T1000 (cell line): ENCODE measurements around the gene ASRGL1.

ENCODE experiments used
- DNase-seq: peaks from one replicate; lab custom pipeline; 2025; ENCODE audit warnings: mixed read lengths; lab: John Stamatoyannopoulos, UW

Gene ASRGL1

DNA sequence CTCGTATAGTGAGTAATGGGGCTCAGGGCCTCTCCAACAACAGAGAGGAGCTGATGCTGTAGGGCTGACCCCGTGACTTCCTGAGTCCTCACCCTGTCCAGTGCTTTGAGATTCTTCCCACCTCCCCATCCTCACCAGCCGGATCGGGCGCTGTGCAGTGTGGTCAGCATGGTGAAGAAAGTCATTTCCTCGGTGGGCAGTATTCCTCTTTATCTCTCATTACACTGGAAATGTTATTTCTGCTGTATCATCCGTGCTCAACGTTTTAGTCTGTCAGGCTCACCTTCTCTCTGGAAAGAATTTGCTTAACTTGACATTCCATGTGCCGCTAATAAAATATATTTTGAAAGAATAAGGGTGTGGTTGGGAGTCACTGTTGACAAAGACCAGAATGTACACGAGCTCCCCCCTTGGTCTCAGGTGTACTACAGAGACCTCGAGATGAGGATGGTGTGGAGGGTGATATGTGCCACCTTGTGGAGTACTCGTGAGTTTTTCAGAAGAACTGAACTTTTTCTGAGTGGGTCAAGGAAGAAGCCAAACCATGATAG, 55.9 kb downstream of the ASRGL1 start:
- no peak for DNase-seq

DNA sequence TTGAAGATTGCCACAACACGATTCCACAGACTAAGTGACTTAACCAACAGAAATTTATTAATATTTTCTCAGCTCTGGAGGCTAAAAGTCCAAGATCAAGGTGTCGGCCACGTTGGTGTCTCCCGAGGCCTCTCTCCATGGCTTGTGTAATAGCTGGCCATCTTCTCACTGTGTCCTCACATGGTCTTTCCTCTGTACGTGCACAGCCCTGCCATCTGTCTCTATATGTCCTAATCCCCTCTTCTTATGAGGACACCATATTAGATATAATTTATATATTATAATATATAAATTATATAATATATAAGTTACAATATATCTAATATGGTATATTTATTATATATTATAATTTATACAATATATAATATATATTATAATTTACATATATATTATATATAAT, 56.5 kb downstream of the ASRGL1 start:
- no peak for DNase-seq

DNA sequence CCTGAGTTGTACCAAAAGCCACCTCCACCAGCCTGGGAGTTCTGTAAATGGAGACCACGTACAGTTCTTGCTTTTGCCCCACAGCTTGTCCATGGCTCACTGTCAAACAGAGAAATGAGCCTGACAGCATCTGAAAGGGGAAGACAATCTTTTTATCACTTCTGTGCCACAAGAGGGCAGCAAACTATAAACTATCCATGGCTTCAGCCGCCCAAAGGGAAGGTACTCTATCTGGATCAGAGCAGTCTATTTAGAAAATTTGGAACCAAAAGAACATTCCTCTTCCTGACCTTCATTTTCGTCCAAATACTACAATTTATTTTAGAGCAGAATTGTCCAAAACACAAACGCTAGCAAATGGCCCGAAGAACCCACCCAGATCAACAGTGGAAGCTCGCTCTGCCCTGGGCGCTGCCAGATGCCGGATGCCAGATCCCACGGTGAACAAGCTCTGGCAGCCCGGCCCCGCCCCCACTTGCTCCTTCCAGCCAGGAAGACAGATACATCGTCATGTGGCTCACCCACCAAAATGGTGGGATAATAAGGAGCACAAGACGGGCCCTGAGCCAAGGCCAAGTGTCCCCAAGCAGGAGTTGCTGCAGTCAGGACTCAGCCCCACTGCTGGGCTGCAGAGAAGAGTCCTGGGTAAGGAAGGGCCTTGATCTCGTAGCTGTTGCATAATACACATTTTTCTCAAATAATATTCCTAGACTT, 57.7 kb downstream of the ASRGL1 start:
- peak; percentile 71 for DNase-seq

DNA sequence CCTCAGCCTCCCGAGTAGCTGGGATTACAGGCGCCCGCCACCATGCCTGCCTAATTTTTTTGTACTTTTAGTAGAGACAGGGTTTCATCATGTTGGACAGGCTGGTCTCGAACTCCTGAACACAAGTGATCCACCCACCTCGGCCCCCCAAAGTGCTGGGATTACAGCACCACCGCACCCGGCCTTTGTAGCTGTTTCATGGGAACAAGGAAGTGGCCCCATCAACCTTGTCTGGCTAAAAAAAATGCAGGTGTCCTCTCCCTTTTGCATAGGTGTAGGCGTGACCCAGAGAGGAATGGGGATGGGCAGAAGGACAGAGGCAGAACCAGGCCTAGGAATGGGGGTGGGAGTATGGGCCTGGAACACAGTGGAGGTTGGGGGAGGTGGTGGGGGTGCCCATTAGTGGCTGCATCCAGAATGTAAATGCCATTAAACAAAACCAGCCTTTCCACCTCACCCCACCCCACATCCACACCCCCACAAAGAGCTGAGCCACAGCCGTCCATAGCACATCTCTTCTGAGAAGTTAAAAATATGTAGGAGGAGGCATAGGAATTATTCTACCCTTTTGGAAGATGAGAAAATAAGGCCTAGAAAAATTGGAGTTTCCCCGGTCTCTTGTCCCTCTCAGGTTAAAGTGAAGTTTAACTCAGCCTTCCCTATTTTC, 58.8 kb downstream of the ASRGL1 start:
- DNase-seq: no peak

DNA sequence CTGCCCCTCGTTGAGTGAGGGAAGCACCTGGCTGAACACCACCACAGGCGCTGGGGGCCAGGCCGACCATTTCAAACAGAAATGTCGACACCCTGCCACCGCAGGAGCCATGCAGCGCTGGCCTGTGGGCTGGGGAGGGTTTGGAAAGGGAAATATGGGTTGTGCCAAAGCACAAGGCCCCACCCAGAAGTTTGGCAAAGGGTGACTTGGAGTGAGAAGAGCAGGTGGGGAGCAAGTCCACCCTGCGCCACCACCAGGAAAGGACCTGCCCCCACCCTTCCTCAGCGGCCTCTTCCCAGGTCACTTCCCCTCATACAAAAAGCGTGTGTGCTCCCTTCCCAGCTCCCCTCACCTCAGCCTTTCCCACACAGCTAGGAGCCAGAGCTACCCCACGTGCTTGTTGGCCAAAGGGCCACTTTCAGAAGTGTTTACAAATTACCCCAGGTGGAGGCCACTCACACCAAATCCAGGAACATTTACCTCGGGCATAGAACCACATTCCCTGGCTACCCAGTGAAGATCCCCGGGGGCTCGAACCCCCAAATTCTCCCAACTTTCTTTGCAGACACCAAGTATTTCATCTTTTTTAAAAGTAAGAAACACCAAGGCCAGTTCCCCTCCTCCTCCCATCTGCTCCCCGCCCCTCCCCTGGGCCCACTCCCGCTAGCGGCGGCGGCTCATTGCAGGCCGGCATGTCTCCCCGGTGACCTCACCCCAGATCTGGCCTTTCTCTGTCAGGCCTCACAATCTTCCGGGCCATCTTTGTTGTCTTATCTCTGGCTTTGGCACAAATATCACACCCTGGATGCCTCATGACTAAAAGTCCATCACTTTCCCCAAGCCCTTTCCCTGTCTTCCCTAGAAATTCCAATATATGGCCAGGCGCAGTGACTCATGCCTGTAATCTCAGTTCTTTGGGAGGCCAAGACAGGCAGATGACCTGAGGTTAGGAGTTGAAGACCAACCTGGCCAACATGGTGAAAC, 61.1 kb downstream of the ASRGL1 start:
- DNase-seq: no peak

DNA sequence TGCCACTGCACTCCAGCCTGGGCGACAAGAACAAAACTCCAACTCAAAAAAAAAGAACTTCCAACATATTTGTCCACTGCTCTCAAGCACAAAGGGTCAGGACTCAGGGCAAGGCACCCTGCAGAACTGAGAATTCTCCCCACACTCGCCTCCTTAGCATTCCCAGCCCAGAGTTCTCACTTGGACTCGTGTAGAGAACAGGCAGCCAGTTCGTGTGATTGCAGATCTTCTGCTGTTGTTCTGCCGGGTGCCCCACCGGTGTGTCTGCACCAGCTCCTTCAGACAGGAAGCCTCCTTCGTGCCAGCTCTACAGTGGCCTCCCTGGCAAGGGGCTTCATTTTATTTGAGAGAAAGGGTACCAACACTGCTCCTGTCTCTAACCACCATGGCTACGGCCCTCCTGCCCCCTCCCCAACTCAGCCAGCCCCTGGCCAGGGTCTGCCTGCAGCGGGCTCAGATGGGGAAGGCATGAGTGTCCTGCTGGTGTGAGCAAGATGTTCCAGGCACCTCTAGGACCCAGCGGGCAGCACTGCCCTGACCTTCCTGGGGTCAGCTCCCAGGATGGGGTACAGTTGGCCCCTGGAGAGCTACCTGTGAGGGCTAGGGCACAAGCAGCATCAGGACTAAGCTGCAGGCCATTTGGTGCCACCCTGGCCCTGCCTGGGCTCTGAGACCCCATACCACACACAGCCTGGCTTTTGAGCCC, 62.1 kb downstream of the ASRGL1 start:
- DNase-seq: no peak

DNA sequence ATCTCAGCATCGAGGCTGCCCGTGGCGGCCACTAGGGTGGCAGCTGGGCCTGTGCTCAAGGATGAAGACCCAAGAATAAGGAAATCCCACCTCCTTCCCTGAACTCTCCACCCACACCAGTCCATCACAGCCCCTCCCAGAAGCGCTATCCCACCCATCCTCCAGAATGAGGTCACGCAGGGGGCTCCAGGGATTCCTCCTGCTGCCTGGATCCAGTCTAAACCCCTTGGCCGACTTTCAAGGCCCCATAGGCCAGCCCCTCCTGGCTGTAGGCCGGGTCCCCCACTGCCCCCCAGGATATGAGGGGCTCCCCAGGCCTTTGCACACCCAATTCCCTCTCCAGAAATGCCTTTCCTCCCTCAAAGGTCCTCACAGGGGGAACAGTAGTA, 62.6 kb downstream of the ASRGL1 start:
- no peak for DNase-seq

DNA sequence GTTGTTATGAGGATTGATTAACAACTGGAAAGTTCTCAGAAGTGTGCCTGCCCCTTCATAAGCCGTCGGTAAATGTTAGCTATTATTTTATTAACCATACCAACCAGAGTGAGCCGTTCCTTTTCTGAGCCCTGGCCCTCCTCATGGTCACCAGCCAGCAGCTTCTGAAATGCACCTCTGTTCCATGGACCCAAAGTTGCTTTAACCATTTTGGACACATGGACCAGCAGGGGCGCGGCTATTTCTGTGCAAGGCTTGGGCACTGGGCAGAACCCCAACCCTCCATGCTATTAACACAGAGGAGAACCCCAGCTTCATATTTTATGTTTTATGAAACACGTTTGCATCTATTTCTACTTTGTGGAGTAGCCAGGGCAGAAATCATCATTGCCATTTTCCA, 63.0 kb downstream of the ASRGL1 start:
- DNase-seq: no peak

DNA sequence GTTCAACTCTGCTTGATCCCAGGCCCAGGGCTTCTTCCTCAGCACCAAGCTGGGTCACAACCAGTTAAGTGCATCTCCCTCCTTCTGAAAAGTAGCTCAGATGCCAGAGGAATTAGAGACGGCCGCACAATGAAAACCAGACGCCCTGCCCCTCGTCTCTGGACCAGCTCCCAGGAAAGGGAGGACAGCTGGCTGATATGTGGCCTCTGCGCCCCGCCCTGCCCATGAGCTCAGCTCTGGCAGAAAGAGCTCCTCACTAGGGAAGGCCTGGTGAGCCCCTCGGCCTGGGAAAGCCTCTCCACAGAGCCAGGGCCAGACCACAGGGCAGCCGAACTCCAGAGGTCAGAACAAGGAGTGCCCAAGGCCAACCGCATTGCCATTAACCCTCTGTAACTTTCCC, 63.5 kb downstream of the ASRGL1 start:
- DNase-seq: no peak

DNA sequence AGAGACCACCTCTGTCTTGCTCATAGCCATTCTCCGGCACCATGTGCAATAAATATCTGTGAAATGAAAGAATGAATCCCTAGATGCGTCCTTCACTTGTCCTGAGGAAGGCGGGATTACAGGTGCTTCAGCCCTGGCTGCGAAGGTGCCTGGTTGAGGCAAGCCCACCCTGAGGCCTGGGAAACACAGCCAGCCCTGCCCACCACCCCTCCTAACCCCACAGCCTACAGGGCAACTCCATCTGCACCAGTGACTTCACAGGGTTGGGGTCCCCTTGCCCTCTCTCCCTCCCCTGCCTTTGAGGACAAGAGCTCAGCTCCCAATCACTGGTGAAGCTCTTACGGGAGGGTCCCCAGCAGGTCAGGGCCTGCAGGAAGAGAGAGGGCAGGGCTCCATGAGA, 64.1 kb downstream of the ASRGL1 start:
- no peak for DNase-seq

DNA sequence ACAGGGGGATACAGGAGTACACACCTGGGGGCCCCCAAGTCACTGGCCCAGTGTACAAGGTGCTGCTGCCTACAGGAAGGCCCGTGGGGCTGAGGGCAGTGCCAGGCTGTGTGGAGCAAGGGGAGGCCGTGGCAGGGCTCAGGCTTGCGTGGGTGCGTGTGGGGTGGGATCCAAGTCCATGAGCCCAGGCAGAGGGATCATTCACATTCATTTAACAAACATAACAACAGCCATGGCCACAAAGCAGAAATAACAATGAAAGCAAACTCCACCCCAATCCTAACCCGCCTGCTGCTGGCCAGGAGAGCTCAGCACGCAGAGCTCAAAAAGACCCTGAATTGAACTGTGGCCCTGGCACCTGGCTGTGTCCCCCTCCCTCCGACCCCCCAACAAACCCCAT, 64.6 kb downstream of the ASRGL1 start:
- DNase-seq: no peak

DNA sequence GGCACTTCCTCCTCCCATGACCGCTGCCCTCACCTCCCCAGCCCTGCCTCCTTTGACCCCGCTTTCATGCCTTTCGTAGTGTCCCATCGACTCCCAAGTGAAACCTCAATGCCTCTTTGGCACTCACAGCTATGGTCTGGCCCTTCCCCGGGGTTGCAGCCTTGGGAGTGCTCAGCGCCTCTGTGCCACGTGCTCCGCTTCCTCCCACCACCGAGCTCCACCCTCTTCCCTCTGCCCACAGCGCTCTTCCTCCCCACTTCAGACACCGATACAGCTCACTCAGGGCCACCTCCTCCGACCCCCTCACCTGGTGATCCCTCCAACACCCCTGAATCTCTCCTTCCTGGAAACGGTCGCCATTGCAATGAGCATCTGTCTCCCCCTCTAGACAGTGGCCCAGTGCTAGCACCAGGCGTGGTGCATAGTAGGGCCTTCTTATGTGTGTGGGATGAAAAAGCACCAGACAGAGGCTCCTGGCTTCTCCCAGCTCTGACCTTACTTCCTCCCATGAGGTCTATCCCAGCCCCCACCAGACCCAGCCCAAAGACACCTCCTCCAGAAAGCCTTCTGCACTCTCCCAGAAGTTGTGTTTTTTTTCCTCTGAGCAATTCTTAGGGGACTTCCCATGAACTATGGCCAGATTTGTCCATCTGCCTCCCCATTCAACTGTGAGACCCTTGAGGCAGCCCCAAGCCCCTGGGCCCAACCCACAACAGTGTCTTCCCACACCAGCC, 65.1 kb downstream of the ASRGL1 start:
- no peak for DNase-seq

DNA sequence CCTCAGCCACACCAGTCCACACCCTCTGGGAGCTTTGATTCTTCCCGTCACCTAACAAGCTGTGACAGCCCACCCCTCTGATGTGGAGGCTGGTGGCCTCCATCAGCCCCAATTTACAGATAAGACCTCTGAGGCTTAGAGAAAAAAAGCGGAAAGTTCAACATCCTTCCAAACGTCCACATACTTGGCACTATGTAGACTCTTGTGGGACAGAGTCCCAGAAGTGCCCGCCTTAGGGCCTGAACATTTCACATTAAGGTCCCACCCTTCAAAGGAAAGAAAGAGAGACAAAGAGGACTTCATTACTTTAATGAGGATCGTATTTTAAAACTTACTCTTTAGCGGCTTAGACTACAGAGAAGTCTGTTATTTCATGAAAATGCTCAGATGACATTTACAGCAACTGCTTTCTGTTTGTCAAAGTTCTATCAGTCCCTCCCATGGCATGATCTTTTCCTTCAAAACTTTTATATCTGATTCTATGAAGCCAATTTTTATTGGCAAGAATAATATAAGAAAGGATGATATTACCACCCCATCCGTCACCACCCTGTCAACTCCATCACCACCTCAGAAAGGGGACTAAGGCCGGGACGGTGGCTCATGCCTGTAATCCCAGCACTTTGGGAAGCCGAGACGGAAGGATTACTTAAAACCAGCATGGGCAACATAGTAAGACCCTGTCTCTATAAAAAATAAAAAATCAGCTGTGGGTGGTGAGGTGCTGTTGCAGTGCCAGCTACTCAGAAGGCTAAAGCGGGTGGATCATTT, 65.9 kb downstream of the ASRGL1 start:
- no peak for DNase-seq

DNA sequence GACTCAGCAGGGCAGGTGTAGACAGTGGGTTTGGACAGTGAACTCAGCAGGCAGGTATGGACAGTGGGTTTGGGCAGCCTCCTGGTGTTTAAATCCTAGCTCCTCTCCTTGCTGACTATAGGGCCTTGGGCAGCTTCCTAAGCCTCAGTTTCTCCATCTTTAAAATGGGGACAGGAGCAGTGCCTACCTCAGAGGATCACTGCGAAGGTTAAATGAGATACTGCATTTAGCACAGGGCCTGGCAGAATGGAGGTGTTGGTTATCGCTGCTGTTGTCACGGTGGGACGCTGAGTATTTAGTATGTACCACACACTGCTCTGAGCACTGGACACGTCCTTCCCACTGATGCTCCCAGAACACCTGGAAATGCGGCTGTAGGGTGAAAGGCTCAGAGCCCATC, 67.2 kb downstream of the ASRGL1 start:
- DNase-seq: no peak

DNA sequence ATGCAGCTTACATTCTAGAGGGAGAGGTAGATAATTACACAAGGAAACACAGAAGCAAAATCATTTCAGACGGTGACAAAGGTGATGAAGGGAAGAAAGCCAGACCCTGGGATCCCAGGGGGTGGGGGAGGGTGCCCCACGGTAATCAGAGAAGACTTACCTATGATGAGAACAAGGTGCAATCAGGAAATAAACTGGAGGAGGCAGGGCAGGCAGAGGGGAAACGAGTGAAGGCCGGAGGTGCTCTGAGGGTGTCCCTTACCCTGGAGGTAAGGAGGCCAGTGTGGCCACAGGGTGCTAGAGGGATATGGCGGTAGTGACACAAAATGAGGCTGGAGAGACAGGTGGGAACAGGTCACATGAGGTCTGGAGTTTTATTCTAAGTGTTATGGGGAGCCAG, 67.7 kb downstream of the ASRGL1 start:
- no peak for DNase-seq

DNA sequence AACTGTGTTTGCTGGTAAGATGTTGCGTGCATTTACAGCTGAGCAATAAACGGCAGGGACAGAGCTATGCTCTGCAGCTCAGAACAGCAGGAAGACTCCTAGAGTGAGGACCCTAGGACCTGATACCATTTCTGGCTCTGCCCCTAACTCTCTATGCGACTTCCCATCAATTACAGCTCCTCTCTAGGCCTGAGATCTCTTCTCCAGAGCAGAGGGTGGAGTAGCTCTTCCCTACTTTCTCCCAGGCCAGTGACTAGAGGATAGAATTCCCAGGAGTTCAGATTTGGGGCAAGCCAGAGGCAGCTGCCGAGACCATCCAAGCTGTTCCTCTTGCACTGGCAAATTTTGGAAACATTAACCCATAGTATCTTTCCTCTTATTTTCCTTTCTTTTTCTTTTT, 68.8 kb downstream of the ASRGL1 start:
- DNase-seq: no peak

DNA sequence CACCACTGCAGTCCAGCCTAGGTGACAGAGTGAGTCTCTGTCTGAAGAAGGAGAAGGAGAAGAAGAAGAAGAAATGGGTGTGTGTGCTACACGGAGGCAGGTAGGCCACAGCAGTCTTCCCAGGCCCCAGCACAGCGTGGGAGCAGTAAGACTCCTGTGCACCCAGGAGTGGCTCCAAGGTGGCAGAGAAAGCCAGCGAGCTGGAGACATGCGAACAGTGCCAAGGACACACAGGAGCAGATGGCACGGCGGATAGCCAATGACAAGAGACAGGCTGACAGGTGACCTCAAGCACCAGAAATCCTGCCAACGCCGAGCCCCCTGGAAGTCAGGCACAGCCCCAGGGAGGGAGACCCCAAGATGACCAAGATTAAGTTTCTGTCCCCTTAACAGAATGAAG, 72.6 kb downstream of the ASRGL1 start:
- DNase-seq: no peak

DNA sequence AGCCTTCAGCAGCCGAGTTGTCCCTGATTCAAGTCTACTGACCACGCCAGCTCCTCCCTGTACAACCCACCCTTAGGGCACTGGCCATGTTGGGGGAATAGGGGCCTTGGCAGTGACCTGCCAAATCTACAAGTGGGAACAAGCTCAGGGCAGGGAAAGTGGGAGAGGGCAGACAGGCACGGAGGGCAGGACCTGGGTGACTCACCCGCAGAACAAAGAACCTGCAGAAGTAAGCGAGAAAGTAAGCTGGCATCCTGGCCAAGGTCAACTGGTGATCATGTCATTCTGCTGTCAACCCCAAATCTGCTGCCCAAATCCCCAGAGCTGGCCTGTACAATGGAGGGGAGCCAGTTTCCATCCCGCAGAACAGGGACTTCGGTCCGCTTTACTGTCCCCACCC, 73.7 kb downstream of the ASRGL1 start:
- DNase-seq: no peak

DNA sequence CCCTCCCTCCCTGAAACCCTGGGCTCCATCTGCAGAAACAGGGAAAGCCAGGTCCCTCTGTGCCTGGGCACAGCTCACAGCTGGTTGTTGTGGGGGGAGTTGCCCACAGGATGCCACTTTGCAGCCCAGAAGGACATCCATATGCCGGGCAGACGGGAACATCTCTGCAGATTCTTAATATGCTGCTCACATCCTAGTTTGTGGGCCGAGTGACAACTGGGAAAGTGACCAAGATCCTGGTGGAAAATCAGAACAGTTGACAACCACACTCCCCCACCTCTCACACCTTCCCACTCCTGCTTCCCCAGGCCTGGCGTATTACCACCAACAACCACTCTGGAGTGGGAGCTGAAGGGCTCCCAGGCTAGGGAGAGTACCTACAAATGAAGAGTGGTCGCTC, 74.3 kb downstream of the ASRGL1 start:
- DNase-seq: no peak

DNA sequence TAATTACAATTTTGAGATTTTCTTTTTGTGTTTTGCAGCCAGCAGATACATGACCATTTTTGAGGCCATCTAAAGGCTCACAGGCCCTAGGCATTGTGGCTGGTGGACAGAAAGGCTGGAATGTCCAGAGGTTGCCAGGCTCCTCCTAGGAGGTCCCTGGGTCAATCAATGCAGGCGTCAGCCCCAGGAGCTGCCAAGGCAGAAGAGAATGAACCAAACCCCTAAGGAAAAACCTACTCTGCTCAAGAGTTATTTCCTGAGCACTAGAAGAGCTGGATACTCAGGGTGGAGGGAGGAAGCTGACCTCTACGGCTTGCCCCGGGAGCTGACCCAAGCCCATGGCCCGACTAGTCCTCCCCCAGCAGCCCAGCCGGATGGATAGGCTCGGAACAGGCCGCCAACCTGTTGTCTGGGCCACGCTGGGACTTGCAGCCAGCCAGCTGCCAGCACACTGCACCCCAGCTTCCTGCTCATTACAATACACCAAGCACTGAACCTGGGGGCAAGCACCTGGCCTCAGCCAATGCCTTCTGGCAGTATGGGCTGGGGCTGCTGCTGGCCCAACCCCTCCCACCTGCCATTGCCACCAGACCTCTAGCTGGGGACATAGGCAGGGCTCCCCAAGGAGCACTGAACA, 75.9 kb downstream of the ASRGL1 start:
- DNase-seq: no peak
